Fibroblast of pulmonary artery (primary cell): ENCODE data around the gene PGA4.
A peak's percentile ranks its signal among the peaks of the same experiment; 100 is the strongest.

ENCODE experiments used
- DNase-seq: peaks from one replicate; pipeline ENCODE4 v3.0.0-alpha.2; 2010; ENCODE audit warnings: low read depth
- H3K4me3 ChIP-seq: replicated peaks from 2 replicates; pipeline ENCODE4 v1.5.1; 2011; ENCODE audit warnings: low read depth, mild to moderate bottlenecking, control low read depth, low read length, moderate library complexity
- CTCF ChIP-seq: IDR thresholded peaks from 2 replicates; pipeline ENCODE4 v1.5.1; 2011; ENCODE audit warnings: mild to moderate bottlenecking, control low read depth, low read length, inconsistent platforms; ENCODE audit errors: missing control alignments

PGA4 gene

GRCh38 chr11:61265357-61265756 lies 43.2 kb downstream of the PGA4 start:
- H3K4me3 ChIP-seq = no peak overlapping the region
- TF ChIP-seq CTCF = no peak
- no peak for DNase-seq

- no peak for TF ChIP-seq CTCF
- no peak for DNase-seq
- no peak overlapping the region for H3K4me3 ChIP-seq
Observed at GRCh38 chr11:61266602-61267001, 44.5 kb downstream of the PGA4 start.

- no peak for TF ChIP-seq CTCF
- H3K4me3 ChIP-seq = no peak overlapping the region
- no peak for DNase-seq
Observed at GRCh38 chr11:61267437-61267841, 45.3 kb downstream of the PGA4 start.

- no peak for TF ChIP-seq CTCF
Observed at GRCh38 chr11:61268588-61269250, 46.6 kb downstream of the PGA4 start.

GRCh38 chr11:61270354-61271076 lies 48.4 kb downstream of the PGA4 start:
- no peak overlapping the region for H3K4me3 ChIP-seq
- TF ChIP-seq CTCF = no peak
- peak; percentile 49 for DNase-seq

More at GRCh38 chr11:61268588-61269250, 46.6 kb downstream of the PGA4 start:
- DNase-seq = no peak
- no peak overlapping the region for H3K4me3 ChIP-seq

- TF ChIP-seq CTCF = no peak
- no peak for DNase-seq
- H3K4me3 ChIP-seq = no peak overlapping the region
Observed at GRCh38 chr11:61272731-61273130, 50.6 kb downstream of the PGA4 start.
